ENCODE results near the gene GGT5.

DNA sequence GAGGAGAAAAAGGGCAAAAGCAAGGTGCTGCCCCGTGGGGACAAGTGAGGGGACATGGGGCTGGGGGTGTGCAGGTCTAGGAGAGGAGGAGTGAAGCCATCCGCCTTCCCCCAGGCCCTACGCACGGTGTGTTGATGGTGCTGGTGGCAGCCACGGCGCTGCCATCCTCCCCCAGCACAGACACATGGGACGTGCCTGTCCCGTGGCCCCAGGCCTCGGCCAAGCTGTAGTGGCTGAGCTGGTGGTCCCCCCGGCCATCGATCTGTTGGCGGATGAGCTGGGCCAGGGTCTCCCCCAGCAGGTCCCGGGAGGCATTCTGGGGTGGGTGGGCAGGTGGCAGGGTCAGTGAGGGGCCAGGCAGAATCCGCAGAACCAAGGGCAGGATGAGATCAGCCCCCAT lies 18.9 kb downstream of the GGT5 start:
- no peak for TF ChIP-seq EP300 (IDR thresholded peaks at IDR 0.05)
- TF ChIP-seq, protein P1, sequence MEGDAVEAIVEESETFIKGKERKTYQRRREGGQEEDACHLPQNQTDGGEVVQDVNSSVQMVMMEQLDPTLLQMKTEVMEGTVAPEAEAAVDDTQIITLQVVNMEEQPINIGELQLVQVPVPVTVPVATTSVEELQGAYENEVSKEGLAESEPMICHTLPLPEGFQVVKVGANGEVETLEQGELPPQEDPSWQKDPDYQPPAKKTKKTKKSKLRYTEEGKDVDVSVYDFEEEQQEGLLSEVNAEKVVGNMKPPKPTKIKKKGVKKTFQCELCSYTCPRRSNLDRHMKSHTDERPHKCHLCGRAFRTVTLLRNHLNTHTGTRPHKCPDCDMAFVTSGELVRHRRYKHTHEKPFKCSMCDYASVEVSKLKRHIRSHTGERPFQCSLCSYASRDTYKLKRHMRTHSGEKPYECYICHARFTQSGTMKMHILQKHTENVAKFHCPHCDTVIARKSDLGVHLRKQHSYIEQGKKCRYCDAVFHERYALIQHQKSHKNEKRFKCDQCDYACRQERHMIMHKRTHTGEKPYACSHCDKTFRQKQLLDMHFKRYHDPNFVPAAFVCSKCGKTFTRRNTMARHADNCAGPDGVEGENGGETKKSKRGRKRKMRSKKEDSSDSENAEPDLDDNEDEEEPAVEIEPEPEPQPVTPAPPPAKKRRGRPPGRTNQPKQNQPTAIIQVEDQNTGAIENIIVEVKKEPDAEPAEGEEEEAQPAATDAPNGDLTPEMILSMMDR (IDR thresholded peaks at IDR 0.05), result no peak
- no peak for TF ChIP-seq POLR2AphosphoS5 (IDR thresholded peaks at IDR 0.05)
